ENCODE measurements around the gene MYCL. TPM values are rescaled to one million over a fixed set of nuclear protein-coding genes. Genes with fewer than 3 reads are reported as not detected.

The MYCL gene
- total RNA-seq, 4 donors from 2014 or later = 62.7 to 131 (median 95.1) TPM

- no peak for TF ChIP-seq EP300 (IDR thresholded peaks at IDR 0.05)
- no peak for TF ChIP-seq CTCF (IDR thresholded peaks at IDR 0.05)
- peaks cover 34% of the 10 kb centered on the region for H3K27me3 ChIP-seq
- H3K4me3 ChIP-seq = no peak overlapping the region
- WGBS = 47% methylated on average over 3 of the region's 3 CpGs
- H3K27ac ChIP-seq = no peak overlapping the region
- peaks cover 56% of the 10 kb centered on the region for H3K4me1 ChIP-seq
- no peaks in the 10 kb centered on the region for H3K9me3 ChIP-seq
- no peaks in the 10 kb centered on the region for H3K36me3 ChIP-seq
- no peak for DNase-seq (ENCODE audit: low spot score in 2 of 2)
These were observed 3.5 kb downstream of the MYCL start for GRCh38 chr1:39898191-39898590.

DNA sequence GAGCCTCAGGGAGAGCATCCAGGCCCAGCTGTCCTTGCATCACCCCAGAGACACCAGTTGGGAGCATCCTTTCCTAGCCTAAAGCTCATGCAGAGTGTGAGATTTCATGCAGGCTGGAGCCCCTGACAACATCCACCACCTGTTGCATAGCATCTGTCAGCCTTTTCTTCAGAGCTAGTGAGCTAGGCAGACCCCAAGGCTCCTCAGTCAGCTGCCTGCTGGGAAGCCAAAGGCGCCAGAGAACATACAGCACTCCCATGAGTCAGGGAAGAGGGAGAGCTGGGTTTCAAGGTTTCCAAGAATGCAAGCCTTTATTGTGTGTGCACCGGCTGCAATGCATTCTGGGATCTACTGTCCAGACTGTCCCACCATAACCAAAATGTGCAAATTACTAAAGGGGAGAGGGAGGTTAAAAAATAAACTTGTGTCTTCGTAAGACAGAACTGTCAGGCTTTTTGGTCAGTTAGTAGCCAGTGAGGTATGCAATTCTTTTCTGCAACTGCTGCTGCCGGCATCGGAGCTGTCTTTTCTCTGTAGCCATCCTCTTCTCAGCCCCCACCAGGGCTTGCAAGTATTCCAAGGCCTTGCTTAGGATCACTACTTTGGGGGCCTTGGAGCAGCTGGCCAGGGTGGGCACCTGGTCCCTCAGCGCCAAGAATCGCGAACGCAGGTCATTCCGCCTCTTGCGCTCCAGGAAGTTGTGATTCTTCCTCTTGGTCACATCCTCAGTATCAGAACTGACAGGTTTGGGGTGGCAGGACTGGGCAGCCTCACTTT lies 4.6 kb downstream of the MYCL start:
- Histone ChIP-seq H3K36me3 (no peaks in the 10 kb centered on the region), H3K27me3 (peaks cover 23% of the 10 kb centered on the region), H3K27ac (no peak overlapping the region), H3K4me3 (no peak overlapping the region), H3K9me3 (no peaks in the 10 kb centered on the region), H3K4me1 (peaks cover 61% of the 10 kb centered on the region)
- TF ChIP-seq POLR2AphosphoS5 (IDR thresholded peaks at IDR 0.05) (no peak), CTCF (IDR thresholded peaks at IDR 0.05) (no peak), EP300 (IDR thresholded peaks at IDR 0.05) (no peak), POLR2A (IDR thresholded peaks at IDR 0.05) (no peak)
- 76% methylated on average over 11 of the region's 11 CpGs for WGBS
- DNase-seq (ENCODE audit: low spot score in 2 of 2) = no peak

- H3K4me1 ChIP-seq = peaks cover 56% of the 10 kb centered on the region
- H3K4me3 ChIP-seq = no peak overlapping the region
- H3K36me3 ChIP-seq = no peaks in the 10 kb centered on the region
- no peak for DNase-seq (ENCODE audit: low spot score in 2 of 2)
- no peak for TF ChIP-seq POLR2AphosphoS5 (IDR thresholded peaks at IDR 0.05)
- no peak for TF ChIP-seq EP300 (IDR thresholded peaks at IDR 0.05)
- TF ChIP-seq POLR2A (IDR thresholded peaks at IDR 0.05) = no peak
- no peak for TF ChIP-seq CTCF (IDR thresholded peaks at IDR 0.05)
- no peak overlapping the region for H3K27ac ChIP-seq
- 33% methylated on average over 3 of the region's 5 CpGs for WGBS
- H3K9me3 ChIP-seq = no peaks in the 10 kb centered on the region
- peaks cover 21% of the 10 kb centered on the region for H3K27me3 ChIP-seq
These were observed 5.8 kb downstream of the MYCL start for GRCh38 chr1:39895731-39896480.

DNA sequence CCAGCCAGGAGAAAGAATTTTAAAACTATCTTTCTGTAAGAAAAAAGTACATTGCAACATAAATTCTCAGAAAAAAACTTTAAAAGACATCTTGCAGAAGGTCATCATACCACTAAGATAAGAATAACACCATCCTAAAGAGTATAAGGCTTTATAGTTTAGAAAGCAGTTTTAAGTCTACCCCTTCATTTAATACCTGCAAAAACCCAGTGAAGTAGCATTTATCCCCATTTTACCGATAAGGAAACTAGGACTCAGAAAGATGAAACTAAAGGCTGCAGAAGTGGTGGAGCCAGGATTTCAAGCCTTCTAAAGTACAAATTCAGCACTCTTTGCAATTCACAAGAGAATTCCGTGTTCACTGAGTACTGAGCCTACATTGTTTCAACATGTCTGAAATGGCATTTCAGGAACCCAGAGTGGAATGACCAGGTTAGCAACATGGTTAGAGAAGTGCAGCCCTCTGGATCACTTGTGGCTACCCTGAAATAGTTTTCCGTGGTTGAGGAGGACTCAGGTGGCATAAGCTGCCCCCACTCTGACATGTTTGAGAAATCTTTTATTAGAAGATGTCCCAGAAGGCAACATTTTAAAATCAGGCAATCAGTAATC lies 6.7 kb downstream of the MYCL start:
- peaks cover 48% of the 10 kb centered on the region for H3K4me1 ChIP-seq
- WGBS = 39% methylated on average over 3 of the region's 3 CpGs

More for the DNA sequence above, 6.7 kb downstream of the MYCL start:
- DNase-seq (ENCODE audit: low spot score in 2 of 2) = no peak
- no peaks in the 10 kb centered on the region for H3K9me3 ChIP-seq
- no peak overlapping the region for H3K27ac ChIP-seq
- no peak overlapping the region for H3K4me3 ChIP-seq
- no peaks in the 10 kb centered on the region for H3K36me3 ChIP-seq
- TF ChIP-seq CTCF (IDR thresholded peaks at IDR 0.05) = no peak
- TF ChIP-seq POLR2AphosphoS5 (IDR thresholded peaks at IDR 0.05) = no peak
- no peak for TF ChIP-seq EP300 (IDR thresholded peaks at IDR 0.05)
- TF ChIP-seq POLR2A (IDR thresholded peaks at IDR 0.05) = no peak
- H3K27me3 ChIP-seq = peaks cover 12% of the 10 kb centered on the region

Data from suprapubic skin (tissue), 4 donors.